CD4-positive, alpha-beta T cell treated with Interleukin-4 for 1 hour (primary cell): ENCODE results near the gene RPSA.

Source experiments
- DNase-seq, 2 donors: peaks; one replicate each; pipeline ENCODE4 v3.0.0-alpha.2; 2020 to 2022

Gene RPSA

GRCh38 chr3:39460677-39461076 is 54.2 kb downstream of the RPSA start:
- no peak for DNase-seq
